ENCODE measurements around the gene SETD1A. TPM values are rescaled to one million over a fixed set of nuclear protein-coding genes. Genes with fewer than 3 reads are reported as not detected.
A peak's percentile ranks its signal among the peaks of the same experiment; 100 is the strongest.

SETD1A gene
- total and polyA plus RNA-seq, 9 of the 15 experiments (the other 6 are each of a cell fraction or from before 2014, with no cell fraction given), result 0.08 to 36.0 (median 4.2) TPM

GRCh38 chr16:30947859-30948666 lies 9.5 kb upstream of the SETD1A start (continued):
- TF ChIP-seq FOXK2 (conservative IDR thresholded peaks at IDR 0.05 in 1 of 2, IDR thresholded peaks at IDR 0.05 in 1 of 2; ENCODE audit: low read depth in 2 of 2) (no peak), YY1 (IDR thresholded peaks at IDR 0.05; ENCODE audit: borderline replicate concordance in 1 of 3, control insufficient read depth in 1 of 3, extremely low read depth in 1 of 3, insufficient read depth in 3 of 3, insufficient read length in 1 of 3, insufficient replicate concordance in 2 of 3, low read depth in 1 of 3, low read length in 2 of 3) (peak in 2 of 3 experiments; percentile 21 to 50), ZNF316 (IDR thresholded peaks at IDR 0.05) (no peak), ZBTB8A (IDR thresholded peaks at IDR 0.05; ENCODE audit: partially characterized antibody) (no peak), RFX1 (IDR thresholded peaks at IDR 0.05) (peak; percentile 99), U2AF2 (optimal IDR thresholded peaks at IDR 0.05; ENCODE audit: low read depth, low read length) (no peak), CSDE1 (IDR thresholded peaks at IDR 0.05) (peak in 1 of 2 experiments; percentile 95; a peak in 2 of 4 replicates), ZNF384 (IDR thresholded peaks at IDR 0.05; ENCODE audit: low read depth, low read length) (no peak), ATF2 (CRISPR knock-in tag; IDR thresholded peaks at IDR 0.05) (no peak), PTRF (tag; IDR thresholded peaks at IDR 0.05) (no peak), SP1 (CRISPR knock-in tag; IDR thresholded peaks at IDR 0.05) (peak; percentile 41; the same call in 1 of the 2 replicates), SP2 (IDR thresholded peaks at IDR 0.05; ENCODE audit: extremely low read depth, low read depth, low read length, poor library complexity, severe bottlenecking) (peak; percentile 50), NCOR1 (IDR thresholded peaks at IDR 0.05) (no peak), GATAD2B (IDR thresholded peaks at IDR 0.05; ENCODE audit: borderline replicate concordance) (no peak), ZKSCAN8 (CRISPR knock-in tag; IDR thresholded peaks at IDR 0.05) (no peak), RBM14 (IDR thresholded peaks at IDR 0.05; ENCODE audit: borderline replicate concordance, insufficient read depth, low read depth, low read length) (no peak), SFPQ (IDR thresholded peaks at IDR 0.05; ENCODE audit: low read depth, low read length) (no peak), JUN (IDR thresholded peaks at IDR 0.05; ENCODE audit: borderline replicate concordance, low read depth, low read length) (no peak), JUN (CRISPR knock-in tag; IDR thresholded peaks at IDR 0.05; ENCODE audit: borderline replicate concordance) (no peak), GATAD2A (IDR thresholded peaks at IDR 0.05) (no peak), CREM (IDR thresholded peaks at IDR 0.05; ENCODE audit: low read depth) (no peak), MBD2 (IDR thresholded peaks at IDR 0.05; ENCODE audit: borderline replicate concordance, low read depth) (0 out of 2 replicates have a peak, but pooled peaks have one; percentile 43), MXI1 (IDR thresholded peaks at IDR 0.05; ENCODE audit: low read depth, low read length) (peak; percentile 95)
- TF ChIP-seq, protein P1, sequence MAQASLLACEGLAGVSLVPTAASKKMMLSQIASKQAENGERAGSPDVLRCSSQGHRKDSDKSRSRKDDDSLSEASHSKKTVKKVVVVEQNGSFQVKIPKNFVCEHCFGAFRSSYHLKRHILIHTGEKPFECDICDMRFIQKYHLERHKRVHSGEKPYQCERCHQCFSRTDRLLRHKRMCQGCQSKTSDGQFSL (CRISPR knock-in tag; IDR thresholded peaks at IDR 0.05), result no peak
- TF ChIP-seq, protein P1 (tag; IDR thresholded peaks at IDR 0.05), result no peak
